Measurements from ENCODE around the gene THBS1. TPM values are rescaled to one million over a fixed set of nuclear protein-coding genes. Genes with fewer than 3 reads are reported as not detected.

Gene THBS1
- total RNA-seq, 1 donor from 2014 or later: 725 TPM

DNA sequence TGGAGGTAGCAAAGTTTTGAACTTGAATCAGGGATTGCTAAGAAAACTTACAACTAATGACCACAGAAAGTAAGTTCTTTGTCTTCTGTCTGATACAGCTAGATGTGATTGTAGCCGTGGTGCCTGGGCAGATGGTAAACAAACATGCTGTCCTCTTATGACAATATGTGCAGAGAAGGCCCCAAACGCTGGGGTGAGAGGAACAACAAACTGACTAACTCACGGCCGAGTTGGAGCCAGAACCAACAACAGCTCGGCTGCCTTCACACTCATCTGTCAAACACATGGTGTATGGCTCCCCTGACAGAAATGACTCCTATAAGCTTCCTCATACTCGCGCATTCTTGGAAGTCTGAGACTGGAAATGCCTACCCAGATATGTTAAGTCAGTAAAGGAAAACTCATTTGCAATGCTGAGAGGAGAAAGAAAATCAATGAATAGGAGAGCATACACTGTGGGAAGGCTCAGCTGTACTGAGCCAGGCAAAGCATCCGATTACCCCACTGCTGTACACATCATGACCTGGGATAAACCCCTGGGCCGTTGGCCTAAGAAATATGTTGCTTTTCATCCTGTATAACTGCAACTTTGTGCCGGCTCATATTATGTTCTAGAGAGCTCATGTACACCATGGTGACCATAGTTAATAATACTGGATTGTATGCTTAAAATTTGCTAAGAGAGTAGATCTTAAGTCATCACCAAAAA lies 5.7 kb downstream of the THBS1 start:
- Histone ChIP-seq H3K27me3 (no peaks in the 10 kb centered on the region), H3K4me1 (no peaks in the 10 kb centered on the region), H3K36me3 (peaks cover 26 to 90% of the 10 kb centered on the region in 2 donors), H3K4me3 (no peak overlapping the region), H3K27ac (no peak overlapping the region), H3K9me3 (no peaks in the 10 kb centered on the region)
- DNase-seq (ENCODE audit: low spot score in 2 of 2): no peak
- TF ChIP-seq, protein P1, sequence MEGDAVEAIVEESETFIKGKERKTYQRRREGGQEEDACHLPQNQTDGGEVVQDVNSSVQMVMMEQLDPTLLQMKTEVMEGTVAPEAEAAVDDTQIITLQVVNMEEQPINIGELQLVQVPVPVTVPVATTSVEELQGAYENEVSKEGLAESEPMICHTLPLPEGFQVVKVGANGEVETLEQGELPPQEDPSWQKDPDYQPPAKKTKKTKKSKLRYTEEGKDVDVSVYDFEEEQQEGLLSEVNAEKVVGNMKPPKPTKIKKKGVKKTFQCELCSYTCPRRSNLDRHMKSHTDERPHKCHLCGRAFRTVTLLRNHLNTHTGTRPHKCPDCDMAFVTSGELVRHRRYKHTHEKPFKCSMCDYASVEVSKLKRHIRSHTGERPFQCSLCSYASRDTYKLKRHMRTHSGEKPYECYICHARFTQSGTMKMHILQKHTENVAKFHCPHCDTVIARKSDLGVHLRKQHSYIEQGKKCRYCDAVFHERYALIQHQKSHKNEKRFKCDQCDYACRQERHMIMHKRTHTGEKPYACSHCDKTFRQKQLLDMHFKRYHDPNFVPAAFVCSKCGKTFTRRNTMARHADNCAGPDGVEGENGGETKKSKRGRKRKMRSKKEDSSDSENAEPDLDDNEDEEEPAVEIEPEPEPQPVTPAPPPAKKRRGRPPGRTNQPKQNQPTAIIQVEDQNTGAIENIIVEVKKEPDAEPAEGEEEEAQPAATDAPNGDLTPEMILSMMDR (IDR thresholded peaks at IDR 0.05): no peak
- intact Hi-C loops (cut with DNase I): no loop called here

DNA sequence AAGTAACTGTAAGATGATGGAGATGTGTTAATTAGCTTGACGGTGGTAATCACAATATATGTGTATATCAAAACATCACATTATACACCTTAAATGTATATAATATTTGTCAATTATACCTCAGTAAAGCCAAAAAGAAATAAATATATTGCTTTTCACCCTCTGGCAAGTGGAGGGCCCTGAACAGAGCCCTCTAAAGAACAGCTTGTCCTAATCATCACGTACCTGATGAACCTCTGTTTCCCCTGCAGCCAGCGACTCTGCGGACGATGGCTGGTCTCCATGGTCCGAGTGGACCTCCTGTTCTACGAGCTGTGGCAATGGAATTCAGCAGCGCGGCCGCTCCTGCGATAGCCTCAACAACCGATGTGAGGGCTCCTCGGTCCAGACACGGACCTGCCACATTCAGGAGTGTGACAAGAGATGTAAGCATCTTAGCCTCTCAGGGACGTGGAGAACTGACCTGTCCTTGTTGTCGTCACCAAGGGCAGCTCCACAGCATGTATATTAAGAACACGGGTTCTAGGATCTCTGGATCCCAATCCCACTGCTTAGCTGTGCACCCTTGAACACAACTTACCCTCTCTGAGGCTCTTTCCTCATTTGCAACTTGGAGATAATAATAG lies 6.3 kb downstream of the THBS1 start:
- Histone ChIP-seq H3K36me3 (peaks cover 26 to 93% of the 10 kb centered on the region in 2 donors), H3K27ac (no peak overlapping the region), H3K4me3 (no peak overlapping the region), H3K4me1 (no peaks in the 10 kb centered on the region), H3K27me3 (no peaks in the 10 kb centered on the region), H3K9me3 (no peaks in the 10 kb centered on the region)
- TF ChIP-seq, protein P1 (IDR thresholded peaks at IDR 0.05): no peak
- DNase-seq (ENCODE audit: low spot score in 2 of 2): no peak
- intact Hi-C loops (cut with DNase I): no loop called here

DNA sequence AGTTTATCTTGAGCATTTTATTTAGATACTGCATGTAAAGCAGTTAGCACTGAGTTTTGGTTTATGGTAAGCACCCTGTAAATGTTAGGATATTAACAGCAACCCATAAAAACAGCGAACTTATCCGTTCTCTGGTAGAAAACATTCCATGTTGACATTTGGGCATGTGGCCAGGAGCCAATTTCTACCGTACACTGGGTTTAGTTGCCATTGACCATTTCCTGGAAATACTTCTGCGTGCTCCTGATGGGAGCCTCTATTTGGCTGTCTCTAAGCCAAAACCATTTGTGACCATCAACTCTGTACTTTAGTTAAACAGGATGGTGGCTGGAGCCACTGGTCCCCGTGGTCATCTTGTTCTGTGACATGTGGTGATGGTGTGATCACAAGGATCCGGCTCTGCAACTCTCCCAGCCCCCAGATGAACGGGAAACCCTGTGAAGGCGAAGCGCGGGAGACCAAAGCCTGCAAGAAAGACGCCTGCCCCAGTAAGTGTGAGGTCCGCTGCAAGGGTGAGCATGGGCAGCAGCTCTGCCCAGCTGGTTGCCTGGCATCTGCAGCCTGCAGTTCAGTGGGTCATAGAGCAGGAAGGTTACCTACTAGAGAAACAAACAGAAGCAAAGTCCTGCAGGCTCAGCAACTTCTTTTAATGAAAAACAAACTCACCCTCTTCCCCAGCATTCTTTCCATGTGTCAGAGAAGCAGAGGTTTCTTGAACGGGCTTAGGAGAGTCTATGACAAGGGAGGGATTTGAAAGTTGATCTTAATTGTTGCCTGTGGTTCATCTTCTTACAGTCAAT lies 7.1 kb downstream of the THBS1 start:
- H3K27ac ChIP-seq: no peak overlapping the region
- H3K9me3 ChIP-seq: no peaks in the 10 kb centered on the region
- no peaks in the 10 kb centered on the region for H3K27me3 ChIP-seq
- TF ChIP-seq, protein P1 (IDR thresholded peaks at IDR 0.05): no peak
- no peaks in the 10 kb centered on the region for H3K4me1 ChIP-seq
- H3K4me3 ChIP-seq: no peak overlapping the region
- no peak for DNase-seq (ENCODE audit: low spot score in 2 of 2)
- peaks cover 26 to 93% of the 10 kb centered on the region in 2 donors for H3K36me3 ChIP-seq
- intact Hi-C loops (cut with DNase I): no loop called here

DNA sequence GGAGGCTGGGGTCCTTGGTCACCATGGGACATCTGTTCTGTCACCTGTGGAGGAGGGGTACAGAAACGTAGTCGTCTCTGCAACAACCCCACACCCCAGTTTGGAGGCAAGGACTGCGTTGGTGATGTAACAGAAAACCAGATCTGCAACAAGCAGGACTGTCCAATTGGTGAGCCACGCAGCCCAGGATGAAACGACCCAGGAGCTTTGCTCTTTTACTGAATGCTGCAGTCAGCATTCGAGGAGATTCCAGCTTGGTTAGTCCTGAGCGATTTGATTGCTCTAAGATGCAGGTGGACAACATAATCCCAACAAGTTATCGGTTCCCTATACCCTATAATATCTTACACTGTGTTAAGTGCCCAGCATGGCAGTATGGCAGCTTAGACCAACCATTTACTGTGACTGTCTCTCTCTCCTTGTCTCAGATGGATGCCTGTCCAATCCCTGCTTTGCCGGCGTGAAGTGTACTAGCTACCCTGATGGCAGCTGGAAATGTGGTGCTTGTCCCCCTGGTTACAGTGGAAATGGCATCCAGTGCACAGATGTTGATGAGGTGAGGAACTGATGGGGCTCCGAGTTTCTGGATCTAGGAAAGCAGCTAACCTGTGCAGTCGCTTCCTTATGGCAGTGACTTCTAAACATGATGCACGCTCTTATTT lies 7.8 kb downstream of the THBS1 start:
- no peak overlapping the region for H3K4me3 ChIP-seq
- H3K27ac ChIP-seq: no peak overlapping the region
- intact Hi-C loops (cut with DNase I): no loop called here
- DNase-seq (ENCODE audit: low spot score in 2 of 2): no peak
- no peaks in the 10 kb centered on the region for H3K4me1 ChIP-seq
- no peaks in the 10 kb centered on the region for H3K27me3 ChIP-seq
- peaks cover 32 to 96% of the 10 kb centered on the region in 2 donors for H3K36me3 ChIP-seq
- TF ChIP-seq, protein P1 (IDR thresholded peaks at IDR 0.05): no peak
- H3K9me3 ChIP-seq: no peaks in the 10 kb centered on the region

DNA sequence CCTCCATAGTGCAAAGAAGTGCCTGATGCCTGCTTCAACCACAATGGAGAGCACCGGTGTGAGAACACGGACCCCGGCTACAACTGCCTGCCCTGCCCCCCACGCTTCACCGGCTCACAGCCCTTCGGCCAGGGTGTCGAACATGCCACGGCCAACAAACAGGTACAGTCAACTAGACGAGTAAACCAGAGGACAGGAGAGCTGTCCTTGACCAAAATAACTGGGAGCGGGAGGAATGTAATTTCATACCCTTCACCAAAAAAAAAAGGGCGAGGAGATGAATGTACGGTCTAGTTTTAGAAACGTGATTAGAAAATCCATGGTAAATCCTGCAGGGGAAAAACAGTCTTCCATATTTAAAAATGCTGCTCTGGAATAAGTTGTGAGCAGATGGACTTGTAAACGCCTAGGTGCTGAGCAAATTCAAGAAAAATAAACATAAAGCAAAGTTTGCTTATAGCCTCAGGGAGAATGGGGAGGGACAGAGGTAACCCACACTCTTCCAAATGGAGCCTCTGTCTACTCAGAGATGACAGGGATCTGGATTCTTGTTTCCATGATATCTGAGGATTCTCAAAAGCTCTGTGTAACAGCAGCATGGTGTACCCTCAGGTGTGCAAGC lies 8.4 kb downstream of the THBS1 start:
- H3K4me1 ChIP-seq: no peaks in the 10 kb centered on the region
- H3K27ac ChIP-seq: no peak overlapping the region
- H3K9me3 ChIP-seq: no peaks in the 10 kb centered on the region
- DNase-seq (ENCODE audit: low spot score in 2 of 2): no peak
- H3K27me3 ChIP-seq: no peaks in the 10 kb centered on the region
- H3K36me3 ChIP-seq: peaks cover 32 to 96% of the 10 kb centered on the region in 2 donors
- TF ChIP-seq, protein P1 (IDR thresholded peaks at IDR 0.05): no peak
- intact Hi-C loops (cut with DNase I): no loop called here
- H3K4me3 ChIP-seq: no peak overlapping the region
